ENCODE results near the gene ADSS1. TPM values are rescaled to one million over a fixed set of nuclear protein-coding genes. Genes with fewer than 3 reads are reported as not detected.

ADSS1 gene
- total RNA-seq, 1 experiment from 2014 or later = 3.2 TPM

GRCh38 chr14:104754213-104754851, 30.3 kb downstream of the ADSS1 start:
- BruUV-seq (replicated peaks) = no TSS peak
- peak overlapping the region; percentile 90 for H3K4me3 Mint-ChIP-seq (ENCODE audit: unreplicated experiment)
- ChIA-PET CTCF (interaction anchor here (0.6 to 0.8 kb wide), 2 partner anchors 14 to 72 kb away, joined by 3 to 4 read pairs; no protein-coding TSS in a partner anchor), POLR2A (interaction anchor here (2.1 kb wide), 1 partner anchor 66 kb away, joined by 11 read pairs; no protein-coding TSS in a partner anchor)
- H3K27ac Mint-ChIP-seq (ENCODE audit: unreplicated experiment) = peak overlapping the region; percentile 93
- no peak for DNase-seq
- H3K27me3 Mint-ChIP-seq (ENCODE audit: insufficient read depth, unreplicated experiment) = no peaks in the 10 kb centered on the region
- no peaks in the 10 kb centered on the region for H3K9me3 Mint-ChIP-seq (ENCODE audit: unreplicated experiment)
- H3K4me1 Mint-ChIP-seq (ENCODE audit: low read depth, unreplicated experiment) = peaks cover 14% of the 10 kb centered on the region
- intact Hi-C loops (cut with micrococcal nuclease; ENCODE audit: unreplicated experiment) = no loop called here
- no peak for TF ChIP-seq CTCF (IDR thresholded peaks at IDR 0.05; ENCODE audit: insufficient read depth in 1 of 2, low read depth in 1 of 2, low read length in 1 of 2, severe bottlenecking in 1 of 2, unreplicated experiment in 1 of 2)
- Histone ChIP-seq H3K9me3 (no peaks in the 10 kb centered on the region), H3K4me3 (ENCODE audit: low read depth, low read length) (peak overlapping the region; percentile 83), H3K4me1 (peaks cover 24% of the 10 kb centered on the region), H3K27me3 (replicated peaks; ENCODE audit: control insufficient read depth, insufficient read depth, low read length) (no peaks in the 10 kb centered on the region), H3K36me3 (ENCODE audit: control insufficient read depth, insufficient read depth, low read length) (peaks cover 3% of the 10 kb centered on the region; the same call in 1 of the 2 replicates)
- H3K36me3 Mint-ChIP-seq (ENCODE audit: insufficient read depth, unreplicated experiment) = peaks cover 63% of the 10 kb centered on the region

- CTCF ChIA-PET = no interaction called here
- H3K36me3 Mint-ChIP-seq (ENCODE audit: insufficient read depth, unreplicated experiment) = peaks cover 72% of the 10 kb centered on the region
- BruUV-seq (replicated peaks) = no TSS peak
- no peaks in the 10 kb centered on the region for H3K9me3 Mint-ChIP-seq (ENCODE audit: unreplicated experiment)
- Histone ChIP-seq H3K4me3 (ENCODE audit: low read depth, low read length) (no peak overlapping the region), H3K9me3 (no peaks in the 10 kb centered on the region), H3K27me3 (replicated peaks; ENCODE audit: control insufficient read depth, insufficient read depth, low read length) (no peaks in the 10 kb centered on the region), H3K36me3 (ENCODE audit: control insufficient read depth, insufficient read depth, low read length) (peaks cover 3% of the 10 kb centered on the region; the same call in 1 of the 2 replicates), H3K4me1 (peaks cover 16% of the 10 kb centered on the region)
- DNase-seq = no peak
- intact Hi-C loops (cut with micrococcal nuclease; ENCODE audit: unreplicated experiment) = no loop called here
- H3K27ac Mint-ChIP-seq (ENCODE audit: unreplicated experiment) = no peak overlapping the region
- H3K4me1 Mint-ChIP-seq (ENCODE audit: low read depth, unreplicated experiment) = peaks cover 12% of the 10 kb centered on the region
- no peak overlapping the region for H3K4me3 Mint-ChIP-seq (ENCODE audit: unreplicated experiment)
- no peaks in the 10 kb centered on the region for H3K27me3 Mint-ChIP-seq (ENCODE audit: insufficient read depth, unreplicated experiment)
- no peak for TF ChIP-seq CTCF (IDR thresholded peaks at IDR 0.05; ENCODE audit: insufficient read depth in 1 of 2, low read depth in 1 of 2, low read length in 1 of 2, severe bottlenecking in 1 of 2, unreplicated experiment in 1 of 2)
- POLR2A ChIA-PET = no interaction called here
These were observed 31.6 kb downstream of the ADSS1 start for GRCh38 chr14:104755621-104756020.

DNA sequence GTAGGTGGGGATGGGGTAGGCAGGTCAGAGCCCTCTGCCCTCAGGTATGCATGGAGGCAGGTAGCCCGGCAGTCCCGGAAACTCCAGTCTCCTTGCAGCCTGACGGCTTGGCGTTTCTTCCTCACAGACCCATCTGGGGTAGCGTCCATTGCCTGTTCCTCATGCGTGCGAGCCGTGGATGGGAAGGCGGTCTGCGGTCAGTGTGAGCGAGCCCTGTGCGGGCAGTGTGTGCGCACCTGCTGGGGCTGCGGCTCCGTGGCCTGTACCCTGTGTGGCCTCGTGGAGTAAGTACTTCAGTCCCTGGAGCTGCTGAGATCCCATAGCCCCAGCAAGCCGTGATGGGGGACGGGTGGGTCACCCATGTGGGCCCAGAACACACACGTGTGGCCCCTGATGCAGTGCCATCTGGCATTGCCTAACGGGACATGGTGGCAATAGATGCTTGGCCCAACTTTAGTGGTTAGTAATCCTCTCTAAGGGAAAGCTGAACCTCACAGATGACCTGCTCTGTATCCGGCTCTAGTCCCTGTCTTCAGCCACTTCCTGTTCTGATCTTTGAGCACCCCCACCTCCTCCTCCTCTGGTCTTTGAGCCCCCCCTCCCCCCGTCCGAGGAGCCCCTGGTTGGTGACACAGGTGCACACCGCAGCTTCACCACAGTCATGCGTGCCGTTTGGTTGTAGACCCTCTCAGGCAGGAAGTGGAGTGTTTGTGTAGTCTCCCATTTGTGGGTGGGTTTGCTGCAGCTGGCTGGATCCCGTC, 32.6 kb downstream of the ADSS1 start:
- Mint-ChIP-seq H3K4me1 (ENCODE audit: low read depth, unreplicated experiment) (peaks cover 12% of the 10 kb centered on the region), H3K9me3 (ENCODE audit: unreplicated experiment) (no peaks in the 10 kb centered on the region), H3K36me3 (ENCODE audit: insufficient read depth, unreplicated experiment) (peaks cover 82% of the 10 kb centered on the region), H3K4me3 (ENCODE audit: unreplicated experiment) (no peak overlapping the region), H3K27me3 (ENCODE audit: insufficient read depth, unreplicated experiment) (no peaks in the 10 kb centered on the region), H3K27ac (ENCODE audit: unreplicated experiment) (no peak overlapping the region)
- TF ChIP-seq CTCF (IDR thresholded peaks at IDR 0.05; ENCODE audit: insufficient read depth in 1 of 2, low read depth in 1 of 2, low read length in 1 of 2, severe bottlenecking in 1 of 2, unreplicated experiment in 1 of 2) = no peak
- peaks cover 3% of the 10 kb centered on the region; the same call in 1 of the 2 replicates for H3K36me3 ChIP-seq (ENCODE audit: control insufficient read depth, insufficient read depth, low read length)
- CTCF ChIA-PET = no interaction called here
- no peaks in the 10 kb centered on the region for H3K9me3 ChIP-seq
- H3K27me3 ChIP-seq (replicated peaks; ENCODE audit: control insufficient read depth, insufficient read depth, low read length) = no peaks in the 10 kb centered on the region
- no TSS peak for BruUV-seq (replicated peaks)
- H3K4me1 ChIP-seq = peaks cover 16% of the 10 kb centered on the region
- DNase-seq = no peak
- no peak overlapping the region for H3K4me3 ChIP-seq (ENCODE audit: low read depth, low read length)
- POLR2A ChIA-PET = no interaction called here
- intact Hi-C loops (cut with micrococcal nuclease; ENCODE audit: unreplicated experiment) = no loop called here
